Stimulated activated CD8-positive, alpha-beta memory T cell treated with anti-CD3 and anti-CD28 coated beads, Interleukin-15, amount 100 ng/mL, for 48 hours (primary cell): ENCODE measurements around the gene CACNA2D3.
"Not testable (repeated sequence)": the region's sequence is repeated elsewhere in the genome, so short reads cannot be mapped to it uniquely, and the experiment has no call there.

Experiments used
- DNase-seq, 2 donors: peaks; one replicate each; pipeline ENCODE4 v3.0.0-alpha.2; 2020; ENCODE audit warnings: low read depth in 2 of 2

CACNA2D3 gene

DNA sequence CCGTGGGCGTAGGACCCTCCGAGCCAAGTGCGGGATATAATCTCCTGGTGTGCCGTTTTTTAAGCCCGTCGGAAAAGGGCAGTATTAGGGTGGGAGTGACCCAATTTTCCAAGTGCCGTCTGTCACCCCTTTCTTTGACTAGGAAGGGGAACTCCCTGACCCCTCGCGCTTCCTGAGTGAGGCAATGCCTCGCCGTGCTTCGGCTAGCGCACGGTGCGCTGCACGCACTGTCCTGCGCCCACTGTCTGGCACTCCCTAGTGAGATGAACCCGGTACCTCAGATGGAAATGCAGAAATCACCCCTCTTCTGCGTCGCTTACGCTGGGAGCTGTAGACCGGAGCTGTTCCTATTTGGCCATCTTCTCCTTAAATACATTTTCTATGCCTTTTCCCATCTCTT, 342.2 kb downstream of the CACNA2D3 start:
- not testable (repeated sequence) for DNase-seq

- no peak for DNase-seq
Measured at GRCh38 chr3:54476891-54477290, 354.5 kb downstream of the CACNA2D3 start.

DNA sequence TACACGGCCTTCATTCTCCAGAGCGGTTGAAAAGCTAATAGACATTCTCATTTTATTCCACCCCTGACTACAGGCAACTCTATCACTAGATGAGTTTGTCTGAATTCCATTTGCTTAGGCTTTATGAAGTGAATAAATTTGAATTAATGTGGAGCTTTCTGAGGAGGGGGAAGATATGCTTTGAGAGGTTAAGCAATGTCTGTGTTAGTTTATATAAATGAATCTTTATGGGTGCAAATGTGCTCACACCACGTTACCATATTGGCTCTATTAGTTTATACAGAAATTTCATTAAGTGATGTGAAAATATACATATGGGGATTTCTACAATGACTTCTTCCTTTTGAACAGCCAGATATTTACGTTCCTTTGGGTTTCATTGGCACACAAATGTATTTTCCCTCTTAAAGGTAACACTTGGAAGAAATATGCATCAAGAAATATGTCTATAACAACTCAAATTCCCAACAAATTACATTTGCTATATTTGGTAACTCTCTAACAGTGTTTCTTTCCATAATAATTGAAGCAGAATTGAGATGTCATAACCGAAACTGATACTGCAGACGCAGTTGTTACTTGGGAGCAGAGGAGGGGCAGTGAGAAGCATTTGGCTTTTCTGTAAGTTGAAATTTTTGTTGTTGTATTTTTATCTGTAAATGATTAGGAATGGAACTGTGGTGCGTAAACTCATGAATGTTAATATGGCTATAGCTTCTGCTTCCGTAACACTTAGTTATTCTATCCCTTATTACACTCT, 359.4 kb downstream of the CACNA2D3 start:
- DNase-seq, result no peak

DNA sequence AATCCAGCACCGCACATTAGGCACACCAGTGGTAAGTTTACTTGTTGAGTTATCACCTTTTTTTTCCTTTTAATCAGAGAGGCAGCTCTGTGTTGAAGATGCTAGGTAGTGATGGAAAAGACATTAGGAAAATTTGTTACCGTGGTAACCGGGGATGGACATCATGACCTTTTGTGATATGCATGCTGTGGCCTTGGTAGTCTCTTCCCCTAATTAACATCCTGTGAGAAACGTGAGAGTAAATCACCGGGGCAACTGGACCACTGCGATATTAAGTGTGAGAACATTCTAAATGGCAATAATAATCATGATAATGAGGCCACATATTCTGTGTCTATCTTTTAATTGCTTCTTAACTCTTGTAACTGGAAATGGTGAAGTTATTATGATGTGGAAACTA, 362.0 kb downstream of the CACNA2D3 start:
- no peak for DNase-seq

DNA sequence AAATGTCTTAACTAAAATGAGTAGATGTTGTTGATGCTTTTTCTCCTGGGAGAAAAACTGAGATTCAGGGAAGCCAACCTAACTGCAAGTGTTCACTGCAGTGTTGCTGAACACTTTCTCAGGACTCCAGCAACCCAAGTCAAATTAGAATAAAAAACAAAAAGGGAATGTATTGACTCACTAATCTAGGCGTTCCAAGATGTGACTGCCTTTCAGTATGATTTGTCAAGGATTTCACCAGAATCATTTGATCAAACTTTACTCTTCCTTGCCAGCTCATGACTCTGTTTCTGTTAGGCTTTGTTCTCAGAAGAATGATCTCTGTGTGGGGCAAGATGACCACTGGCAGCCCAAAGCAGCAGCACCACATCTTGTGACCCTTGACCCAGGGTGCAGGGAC, 364.0 kb downstream of the CACNA2D3 start:
- no peak for DNase-seq

DNA sequence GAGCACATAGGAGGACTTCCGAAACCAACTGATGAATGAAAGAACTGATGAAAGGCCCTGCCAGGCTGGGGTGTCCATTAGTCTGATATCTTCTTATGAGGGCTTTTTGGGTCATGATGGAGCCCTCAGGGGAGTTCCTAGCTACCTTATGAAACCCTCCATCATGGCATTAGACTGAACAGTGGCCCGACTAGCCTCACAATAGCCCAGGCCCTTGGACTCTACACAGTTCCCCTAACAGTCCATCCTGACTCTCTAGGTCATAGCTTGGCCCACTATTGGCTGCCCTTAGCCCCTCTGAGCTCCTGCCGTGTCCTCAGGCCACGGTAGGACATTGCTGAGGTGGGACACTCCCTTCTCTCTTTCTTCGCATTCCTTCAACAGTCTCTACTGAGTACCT, 365.9 kb downstream of the CACNA2D3 start:
- DNase-seq, result no peak

- no peak for DNase-seq
Measured at GRCh38 chr3:54494209-54494608, 371.9 kb downstream of the CACNA2D3 start.

- DNase-seq, result no peak
Measured at GRCh38 chr3:54506603-54507002, 384.3 kb downstream of the CACNA2D3 start.

GRCh38 chr3:54507876-54508460, 385.6 kb downstream of the CACNA2D3 start:
- DNase-seq, result no peak

- no peak for DNase-seq
Measured at GRCh38 chr3:54510506-54510905, 388.2 kb downstream of the CACNA2D3 start.

- DNase-seq, result no peak
Measured at GRCh38 chr3:54511766-54512365, 389.5 kb downstream of the CACNA2D3 start.

DNA sequence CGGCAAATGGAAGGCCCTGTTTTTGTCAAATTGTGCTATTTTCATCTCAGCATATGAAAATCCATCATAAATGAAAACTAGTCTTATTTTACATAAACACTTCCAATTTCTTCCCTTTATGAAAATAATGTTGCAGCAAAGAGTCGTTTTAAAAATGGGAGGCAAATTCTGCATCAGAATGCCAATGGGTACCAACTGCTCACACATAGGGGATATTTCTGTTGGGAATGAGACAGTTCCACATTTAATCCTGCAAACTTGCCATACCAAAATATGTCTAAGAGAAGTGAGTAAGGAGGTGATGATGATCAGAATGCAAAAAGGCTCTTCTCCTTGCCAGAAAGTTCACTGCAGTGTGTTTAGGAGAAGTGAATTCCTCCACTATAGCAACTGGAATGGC, 391.7 kb downstream of the CACNA2D3 start:
- no peak for DNase-seq

- DNase-seq, result no peak
Measured at GRCh38 chr3:54514416-54514815, 392.1 kb downstream of the CACNA2D3 start.

DNA sequence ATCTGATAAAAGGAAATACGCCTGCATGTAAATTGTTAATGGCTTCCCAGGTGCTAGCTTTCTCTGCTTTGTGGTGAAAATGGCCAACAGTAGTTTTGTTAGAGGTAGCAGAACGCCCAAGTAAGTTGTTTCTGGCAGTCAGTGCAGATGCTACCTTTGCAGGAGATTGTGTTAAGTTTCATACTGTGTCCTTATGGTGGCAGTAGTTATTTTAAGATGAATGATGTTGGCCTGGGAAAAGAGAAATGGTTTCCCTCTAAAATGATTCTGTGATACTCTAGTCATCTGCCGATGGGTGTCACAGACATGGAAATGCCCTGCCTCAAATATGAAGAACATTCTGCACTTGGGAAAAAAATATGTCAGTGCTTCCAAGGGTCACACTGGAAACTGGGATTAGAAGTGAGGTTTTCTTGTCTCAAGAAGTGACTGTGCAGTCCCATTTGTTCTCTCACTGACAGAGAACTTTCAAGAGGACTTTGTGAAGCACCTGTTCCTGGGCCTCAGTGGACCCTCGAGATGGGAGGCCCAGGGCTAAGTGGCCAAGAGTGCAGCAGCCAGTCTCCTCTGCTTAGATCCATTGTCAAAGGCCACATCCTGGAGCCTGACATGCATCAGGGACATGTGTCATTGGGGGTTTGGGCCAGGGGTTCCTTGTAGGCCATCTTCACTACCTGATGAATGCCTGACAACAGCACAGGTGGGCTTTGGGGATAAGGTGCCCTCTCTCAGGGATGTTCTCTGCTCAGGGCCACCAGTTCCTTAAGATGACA, 393.3 kb downstream of the CACNA2D3 start:
- DNase-seq, result no peak

GRCh38 chr3:54517424-54517823, 395.1 kb downstream of the CACNA2D3 start:
- DNase-seq, result no peak

GRCh38 chr3:54518011-54518675, 395.8 kb downstream of the CACNA2D3 start:
- DNase-seq, result no peak

- DNase-seq, result no peak
Measured at GRCh38 chr3:54519493-54519892, 397.1 kb downstream of the CACNA2D3 start.

DNA sequence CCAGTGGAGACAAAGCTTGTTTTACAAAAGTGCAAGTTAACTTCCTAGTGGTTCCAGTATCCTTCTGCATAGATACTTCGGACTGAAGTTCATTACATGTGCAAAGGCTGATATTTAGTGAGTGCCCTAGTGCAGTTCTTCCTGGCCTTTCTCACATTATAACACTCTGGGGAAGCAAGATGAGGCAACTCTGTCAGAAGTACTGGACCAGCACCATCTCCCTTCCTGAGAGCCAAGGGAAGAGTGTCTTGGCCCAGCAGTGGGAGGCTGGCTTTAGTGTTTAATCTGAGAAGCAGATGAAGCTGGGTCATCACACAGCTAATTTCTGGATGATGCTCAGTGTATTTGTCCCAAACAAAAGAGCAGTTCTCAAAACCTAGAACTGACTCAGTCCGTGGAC, 397.7 kb downstream of the CACNA2D3 start:
- DNase-seq, result no peak

- DNase-seq, result no peak
Measured at GRCh38 chr3:54527521-54527920, 405.2 kb downstream of the CACNA2D3 start.

- DNase-seq, result no peak
Measured at GRCh38 chr3:54527953-54528352, 405.6 kb downstream of the CACNA2D3 start.

DNA sequence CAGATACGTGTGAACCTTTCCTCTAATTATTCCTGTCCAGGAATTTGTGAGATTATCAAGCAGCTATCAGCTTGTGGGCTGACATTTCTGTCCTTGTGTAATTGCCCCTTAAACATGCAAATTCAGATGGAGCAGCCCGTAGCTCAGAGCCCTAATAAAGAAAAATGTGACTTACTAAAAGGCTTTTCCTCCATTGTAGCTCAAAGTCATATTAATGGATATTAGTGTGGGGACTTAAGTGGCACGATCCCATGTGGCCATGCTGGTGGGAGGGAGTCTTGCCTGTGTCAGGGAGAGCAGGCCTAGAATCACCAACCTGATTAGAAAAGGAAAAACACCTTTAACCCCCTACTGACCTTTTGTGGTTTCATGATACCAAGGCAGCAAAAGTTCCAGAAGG, 406.3 kb downstream of the CACNA2D3 start:
- no peak for DNase-seq

- DNase-seq, result no peak
Measured at GRCh38 chr3:54530091-54530490, 407.7 kb downstream of the CACNA2D3 start.
